Non-pigmented ciliary epithelial cell (primary cell): ENCODE results near the gene GNB1.
"Not testable (repeated sequence)": the region's sequence is repeated elsewhere in the genome, so short reads cannot be mapped to it uniquely, and the experiment has no call there.

ENCODE experiments used
- DNase-seq: peaks from one replicate; pipeline ENCODE4 v3.0.0-alpha.2; 2010; ENCODE audit warnings: low read depth

The GNB1 gene

DNA sequence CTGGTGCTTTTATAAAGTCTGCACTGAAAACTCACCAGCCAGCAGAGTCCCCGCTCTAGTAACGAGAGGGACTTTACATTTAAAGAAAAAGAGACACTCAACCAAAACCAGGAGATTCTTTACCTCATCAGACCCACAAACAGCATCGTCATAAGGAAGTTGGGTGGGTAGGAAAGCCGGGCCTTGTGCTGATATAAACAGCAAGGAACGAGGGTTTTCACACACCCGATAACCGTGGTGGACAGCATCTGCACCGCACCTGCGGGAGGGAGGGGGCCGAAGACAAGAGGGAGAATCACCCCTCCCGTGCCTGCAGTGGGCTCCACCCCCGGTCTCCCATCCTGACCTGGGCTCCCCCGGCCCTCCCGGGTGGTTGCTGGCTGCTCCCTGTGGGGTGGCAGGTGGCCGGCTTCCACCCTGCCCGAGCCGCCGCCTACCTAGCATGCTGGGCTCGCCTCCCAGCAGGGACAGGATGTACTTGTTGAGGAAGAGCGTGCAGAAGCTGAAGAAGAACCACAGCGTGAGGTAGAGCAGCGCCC lies 152.0 kb downstream of the GNB1 start:
- DNase-seq: not testable (repeated sequence)

DNA sequence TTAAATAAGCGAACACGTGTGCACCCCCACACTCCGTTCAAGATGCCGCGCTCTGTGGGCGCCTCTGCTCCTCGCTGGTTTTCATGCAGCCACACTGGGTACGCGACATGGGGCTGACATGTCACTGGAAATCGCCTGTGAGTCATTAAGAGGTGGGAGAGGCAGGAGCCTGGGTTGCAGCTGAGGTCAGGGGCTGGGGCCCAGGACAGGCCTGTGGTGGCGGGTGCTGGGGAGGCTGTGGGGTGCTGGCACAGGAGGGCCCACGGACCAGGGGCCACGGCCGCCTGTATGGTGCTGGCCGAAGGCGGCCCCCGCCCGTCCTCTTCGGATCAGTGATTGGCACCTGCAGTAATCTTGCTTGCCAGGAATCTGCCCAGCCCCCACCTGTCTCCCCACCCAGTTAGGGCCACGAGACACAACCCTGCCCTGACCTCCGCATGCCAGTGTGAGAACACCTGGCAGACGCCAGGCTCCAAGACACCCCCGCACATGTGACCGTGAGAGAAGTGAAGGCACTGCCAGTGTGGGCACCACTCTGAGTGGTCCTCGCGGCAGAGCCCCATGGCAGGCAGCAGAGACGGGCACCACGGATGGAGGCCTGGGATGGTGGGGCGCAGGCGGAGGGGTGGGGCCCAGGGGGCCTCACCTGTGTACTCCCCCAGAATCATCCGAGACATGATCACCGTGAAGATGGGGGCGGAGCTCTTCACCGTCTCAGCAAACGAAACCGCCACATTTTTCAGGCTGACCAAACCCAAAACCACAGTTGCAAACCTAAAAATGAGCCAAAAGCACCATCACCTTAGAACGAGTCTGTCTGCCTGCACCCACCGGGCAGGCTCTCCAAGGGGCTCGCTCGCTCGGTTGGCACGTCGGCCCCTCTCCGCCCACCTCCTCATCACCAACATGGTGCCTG lies 153.0 kb downstream of the GNB1 start:
- not testable (repeated sequence) for DNase-seq
